ENCODE measurements around the gene LCN1. TPM values are rescaled to one million over a fixed set of nuclear protein-coding genes. Genes with fewer than 3 reads are reported as not detected.

Gene LCN1
- total and polyA plus RNA-seq, 2 of the 8 experiments (the other 6 are each of a cell fraction or from before 2014, with no cell fraction given) = not detected

- no peaks in the 10 kb centered on the region for H3K79me2 ChIP-seq (ENCODE audit: control insufficient read depth in 1 of 2, insufficient read depth in 2 of 2, low read length in 2 of 2)
- no peak overlapping the region for H2BK120ac ChIP-seq (replicated peaks; ENCODE audit: low read depth, low read length)
- no peak overlapping the region for H2BK15ac ChIP-seq (ENCODE audit: low read length)
- no peak overlapping the region for H4K8ac ChIP-seq (ENCODE audit: extremely low read depth, insufficient read depth, low read length)
- H3K36me3 ChIP-seq (ENCODE audit: control insufficient read depth in 2 of 4, insufficient read depth in 4 of 4, low read length in 3 of 4) = no peaks in the 10 kb centered on the region
- H2AK5ac ChIP-seq (ENCODE audit: low read depth, low read length) = no peak overlapping the region
- DNase-seq (ENCODE audit: low read depth in 1 of 2, low spot score in 2 of 2) (no peak), FAIRE-seq (no peak)
- POLR2A ChIA-PET (ENCODE audit: partially characterized antibody) = interaction anchor here (1.9 kb wide), 1 partner anchor 45 kb away, joined by 5 read pairs; no protein-coding TSS in a partner anchor
- H3K23me2 ChIP-seq (ENCODE audit: low read depth, low read length) = no peaks in the 10 kb centered on the region
- no peak overlapping the region for H2BK5ac ChIP-seq (ENCODE audit: low read depth, low read length)
- CTCF ChIA-PET (ENCODE audit: partially characterized antibody) = interaction anchor here (1.5 to 1.7 kb wide), 2 partner anchors 18 to 53 kb away, joined by 4 to 7 read pairs; no protein-coding TSS in a partner anchor
- H3K14ac ChIP-seq (ENCODE audit: insufficient read length) = no peak overlapping the region
- no peaks in the 10 kb centered on the region for H3K9me3 ChIP-seq (ENCODE audit: insufficient read depth in 2 of 2, low read depth in 1 of 2, low read length in 1 of 2)
- H3K79me1 ChIP-seq (ENCODE audit: low read depth, low read length) = no peaks in the 10 kb centered on the region
- no peak overlapping the region for H2BK12ac ChIP-seq (ENCODE audit: low read depth, low read length)
- H3K27ac ChIP-seq (ENCODE audit: low read depth, low read length) = no peak overlapping the region
- no peak overlapping the region for H4K5ac ChIP-seq (ENCODE audit: insufficient read length, low read depth, low read length)
- no peak overlapping the region for H3K9ac ChIP-seq (replicated peaks in 1 of 4; ENCODE audit: extremely low read depth in 1 of 4, low read depth in 3 of 4, low read length in 3 of 4)
- no peak overlapping the region for H4K91ac ChIP-seq (replicated peaks; ENCODE audit: insufficient read length, low read length)
- H3K23ac ChIP-seq (ENCODE audit: insufficient read length) = no peak overlapping the region
- H3K18ac ChIP-seq (ENCODE audit: extremely low read depth, low read length) = no peak overlapping the region
- H2AFZ ChIP-seq (ENCODE audit: low read length) = no peak overlapping the region
- no peak overlapping the region for H2BK20ac ChIP-seq (ENCODE audit: low read length)
- no peaks in the 10 kb centered on the region for H4K20me1 ChIP-seq (replicated peaks in 1 of 2; ENCODE audit: control insufficient read depth in 1 of 2, insufficient read depth in 2 of 2, low read length in 2 of 2)
- TF ChIP-seq SP4 (IDR thresholded peaks at IDR 0.05; ENCODE audit: low read length) (no peak), SIRT6 (IDR thresholded peaks at IDR 0.05; ENCODE audit: low read length) (no peak), EP300 (IDR thresholded peaks at IDR 0.05; ENCODE audit: borderline replicate concordance in 1 of 2, low read depth in 2 of 2, low read length in 2 of 2) (no peak), CTCF (IDR thresholded peaks at IDR 0.05; ENCODE audit: control extremely low read depth in 1 of 3, insufficient read depth in 1 of 3, low read depth in 1 of 3, low read length in 3 of 3) (no peak), EGR1 (IDR thresholded peaks at IDR 0.05; ENCODE audit: borderline replicate concordance, low read depth, low read length) (no peak)
- no peak overlapping the region for H3K56ac ChIP-seq (replicated peaks; ENCODE audit: insufficient read length, low read depth, low read length)
- H3K4ac ChIP-seq (replicated peaks; ENCODE audit: insufficient read length, low read depth, low read length) = no peak overlapping the region
- H3K4me3 ChIP-seq (ENCODE audit: extremely low read depth in 1 of 4, insufficient read depth in 2 of 4, low read depth in 3 of 4, low read length in 4 of 4) = no peak overlapping the region
- H3K4me2 ChIP-seq (ENCODE audit: insufficient read depth in 1 of 2, low read depth in 2 of 2, low read length in 2 of 2) = no peak overlapping the region
- H3K27me3 ChIP-seq (replicated peaks in 1 of 4; ENCODE audit: control insufficient read depth in 3 of 4, extremely low read depth in 1 of 4, insufficient read depth in 3 of 4, low read length in 3 of 4) = no peaks in the 10 kb centered on the region; a peak in 1 of 7 replicates
- no peaks in the 10 kb centered on the region; a peak in 1 of 7 replicates for H3K4me1 ChIP-seq (replicated peaks in 1 of 4; ENCODE audit: control insufficient read depth in 3 of 4, insufficient read depth in 4 of 4, low read length in 3 of 4)
- whole genome bisulfite sequencing, 2 experiments (ENCODE audit: extremely low coverage in 1 of 2, insufficient coverage in 1 of 2, insufficient read length in 1 of 2, insufficient replicate concordance in 2 of 2, low coverage in 1 of 2, low lambda C conversion rate in 2 of 2, missing lambda C conversion rate in 1 of 2) = 91% methylated on average over 14 of the region's 14 CpGs; no CpG with 5 or more reads in 1 of the 2 experiments
Measured at GRCh38 chr9:135551031-135551430, 29.8 kb downstream of the LCN1 start.

Measured in H1 (cell line).